Hematopoietic multipotent progenitor cell treated with erythropoietin and hydrocortisone succinate and interleukin-3 and kit ligand, for 6 days (in vitro differentiated cells): ENCODE data around the gene ELMOD3.
A peak's percentile ranks its signal among the peaks of the same experiment; 100 is the strongest.
"Not testable (repeated sequence)": the region's sequence is repeated elsewhere in the genome, so short reads cannot be mapped to it uniquely, and the experiment has no call there.

Source experiments
- DNase-seq: peaks from one replicate; pipeline ENCODE4 v3.0.0-alpha.2; 2015

Gene ELMOD3

GRCh38 chr2:85405201-85406059 is 50.9 kb downstream of the ELMOD3 start:
- DNase-seq, result peak; percentile 88

GRCh38 chr2:85409845-85410583 is 55.4 kb downstream of the ELMOD3 start, which contains the start of gene CAPG:
CAPG (minus strand) TSS chr2:85410366; CDS start chr2:85402145, 8,221 bp downstream.
- DNase-seq, result peak; percentile 85

- DNase-seq, result peak; percentile 29
Measured at GRCh38 chr2:85410584-85411404, 56.2 kb downstream of the ELMOD3 start.

- no peak for DNase-seq
Measured at GRCh38 chr2:85411405-85411748, 56.8 kb downstream of the ELMOD3 start.

- peak; percentile 59 for DNase-seq
Measured at GRCh38 chr2:85413592-85414420, 59.2 kb downstream of the ELMOD3 start.

GRCh38 chr2:85414421-85414759 is 59.8 kb downstream of the ELMOD3 start:
- DNase-seq, result not testable (repeated sequence)

- peak; percentile 72 for DNase-seq
Measured at GRCh38 chr2:85414761-85415553, 60.4 kb downstream of the ELMOD3 start.

- DNase-seq, result no peak
Measured at GRCh38 chr2:85415980-85416650, 61.5 kb downstream of the ELMOD3 start.

- DNase-seq, result peak; percentile 94
Measured at GRCh38 chr2:85418132-85419008, 63.8 kb downstream of the ELMOD3 start, which contains the start of gene SH2D6. SH2D6 (plus strand) TSS chr2:85418714; CDS start chr2:85429466, 10,752 bp downstream.

- DNase-seq, result no peak
Measured at GRCh38 chr2:85419009-85419675, 64.6 kb downstream of the ELMOD3 start.

GRCh38 chr2:85420536-85421259 is 66.1 kb downstream of the ELMOD3 start:
- peak; percentile 93 for DNase-seq

GRCh38 chr2:85421260-85422071 is 66.9 kb downstream of the ELMOD3 start:
- no peak for DNase-seq

GRCh38 chr2:85422072-85422457 is 67.5 kb downstream of the ELMOD3 start:
- no peak for DNase-seq

GRCh38 chr2:85423525-85423924 is 69.0 kb downstream of the ELMOD3 start:
- DNase-seq, result no peak

- DNase-seq, result no peak
Measured at GRCh38 chr2:85425588-85425987, 71.0 kb downstream of the ELMOD3 start.

- no peak for DNase-seq
Measured at GRCh38 chr2:85427300-85427835, 72.8 kb downstream of the ELMOD3 start.

GRCh38 chr2:85428343-85428881 is 73.8 kb downstream of the ELMOD3 start:
- peak; percentile 75 for DNase-seq
